Cardiac fibroblast (primary cell): ENCODE results near the gene TTR.

Experiments
- DNase-seq, 2 donors: peaks; one replicate each; pipeline versions ENCODE4 v3.0.0 to v3.0.0-alpha.2; 2010; ENCODE audit warnings: low read depth in 2 of 2
- H3K4me3 ChIP-seq, 2 donors: replicated peaks in 1 of 2; 1 replicate in 1 of 2; 2 replicates in 1 of 2; pipeline ENCODE4 v1.5.1; 2011; ENCODE audit warnings: low read depth in 2 of 2, low read length in 2 of 2, mild to moderate bottlenecking in 2 of 2, moderate library complexity in 1 of 2
- CTCF ChIP-seq: IDR thresholded peaks from one replicate; pipeline ENCODE4 v1.5.1; 2011; ENCODE audit warnings: low read depth, mild to moderate bottlenecking, low read length, inconsistent platforms

TTR gene

GRCh38 chr18:31576670-31577069, 15.0 kb upstream of the TTR start:
- H3K4me3 ChIP-seq, result no peak overlapping the region
- DNase-seq, result no peak
- TF ChIP-seq CTCF, result no peak

GRCh38 chr18:31577195-31577594, 14.5 kb upstream of the TTR start:
- no peak overlapping the region for H3K4me3 ChIP-seq
- TF ChIP-seq CTCF, result no peak
- no peak for DNase-seq

- TF ChIP-seq CTCF, result no peak
- no peak overlapping the region for H3K4me3 ChIP-seq
- DNase-seq, result no peak
Observed at GRCh38 chr18:31578126-31578525, 13.6 kb upstream of the TTR start.

GRCh38 chr18:31579375-31579774, 12.3 kb upstream of the TTR start:
- no peak for DNase-seq
- no peak for TF ChIP-seq CTCF
- no peak overlapping the region for H3K4me3 ChIP-seq

- no peak overlapping the region for H3K4me3 ChIP-seq
- peak; percentile 4 to 16 for DNase-seq
- TF ChIP-seq CTCF, result no peak
Observed at GRCh38 chr18:31581498-31582197, 10.0 kb upstream of the TTR start.

- TF ChIP-seq CTCF, result no peak
- no peak for DNase-seq
- no peak overlapping the region for H3K4me3 ChIP-seq
Observed at GRCh38 chr18:31583185-31583854, 8.4 kb upstream of the TTR start.
